Stimulated activated CD8-positive, alpha-beta memory T cell treated with anti-CD3 and anti-CD28 coated beads, Interleukin-4, amount 100 ng/mL, for 24 hours (primary cell): Measurements from ENCODE around the gene GALNT18.
"Not testable (repeated sequence)": the region's sequence is repeated elsewhere in the genome, so short reads cannot be mapped to it uniquely, and the experiment has no call there.

Experiments
- DNase-seq: peaks from one replicate; pipeline ENCODE4 v3.0.0-alpha.2; 2020; ENCODE audit warnings: low read depth

Gene GALNT18

DNA sequence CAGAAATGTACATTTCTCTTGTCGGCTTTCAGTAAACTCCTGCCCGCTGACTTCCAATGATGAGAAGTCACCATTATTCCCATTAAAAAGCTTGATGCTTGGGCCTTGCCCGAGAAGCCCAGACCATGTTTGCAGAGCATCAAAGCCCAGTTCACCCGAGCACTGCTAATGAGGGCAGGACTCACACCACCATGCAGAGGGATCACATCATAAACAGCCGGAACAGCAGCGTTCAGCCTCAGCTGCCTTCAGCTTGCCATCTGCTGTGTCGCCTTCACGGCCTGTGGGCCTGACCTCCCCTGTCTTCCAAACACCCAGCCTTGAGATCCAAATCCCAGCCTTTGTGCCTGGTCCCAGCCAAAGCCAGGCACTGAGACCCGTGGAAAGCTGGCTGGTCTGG is 163.3 kb downstream of the GALNT18 start:
- DNase-seq = no peak

DNA sequence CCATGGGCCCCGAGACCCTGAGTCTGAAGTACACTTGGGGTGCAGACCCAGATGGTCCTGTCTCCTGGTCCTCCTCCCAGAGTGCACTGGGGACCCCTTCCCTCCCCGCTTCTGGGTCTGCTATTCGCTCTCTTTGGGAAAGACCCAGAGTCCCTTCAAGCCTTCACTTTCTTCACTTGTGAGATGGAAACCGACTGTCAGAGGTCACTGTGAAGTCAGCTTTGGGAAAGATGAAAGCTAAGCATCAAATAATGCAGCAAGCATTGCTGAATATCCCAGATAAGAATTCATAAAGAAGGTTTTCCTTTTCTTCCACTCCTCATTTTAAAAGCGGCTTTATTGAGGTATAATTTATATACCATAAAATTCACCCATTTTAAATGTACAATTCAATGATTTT is 163.8 kb downstream of the GALNT18 start:
- DNase-seq = no peak

DNA sequence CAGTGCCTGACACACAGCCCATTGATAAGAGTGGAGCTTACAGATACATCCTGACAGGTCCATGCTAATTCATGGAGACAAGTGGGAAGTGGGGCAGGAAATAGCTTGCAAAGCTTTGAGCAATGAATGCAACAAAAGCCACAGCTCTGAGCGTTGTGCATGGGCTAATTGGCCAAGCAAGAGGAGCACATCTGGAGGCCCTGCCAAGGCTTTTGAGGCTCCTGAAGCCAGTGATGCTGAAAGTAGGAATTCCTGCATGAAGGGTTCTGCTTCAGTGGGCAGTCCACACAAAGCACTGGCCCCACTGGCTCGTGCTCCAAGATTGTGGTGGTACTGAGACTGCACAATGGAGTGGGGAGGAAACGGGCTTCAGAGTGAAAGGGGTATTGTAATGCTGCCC is 164.9 kb downstream of the GALNT18 start:
- no peak for DNase-seq

DNA sequence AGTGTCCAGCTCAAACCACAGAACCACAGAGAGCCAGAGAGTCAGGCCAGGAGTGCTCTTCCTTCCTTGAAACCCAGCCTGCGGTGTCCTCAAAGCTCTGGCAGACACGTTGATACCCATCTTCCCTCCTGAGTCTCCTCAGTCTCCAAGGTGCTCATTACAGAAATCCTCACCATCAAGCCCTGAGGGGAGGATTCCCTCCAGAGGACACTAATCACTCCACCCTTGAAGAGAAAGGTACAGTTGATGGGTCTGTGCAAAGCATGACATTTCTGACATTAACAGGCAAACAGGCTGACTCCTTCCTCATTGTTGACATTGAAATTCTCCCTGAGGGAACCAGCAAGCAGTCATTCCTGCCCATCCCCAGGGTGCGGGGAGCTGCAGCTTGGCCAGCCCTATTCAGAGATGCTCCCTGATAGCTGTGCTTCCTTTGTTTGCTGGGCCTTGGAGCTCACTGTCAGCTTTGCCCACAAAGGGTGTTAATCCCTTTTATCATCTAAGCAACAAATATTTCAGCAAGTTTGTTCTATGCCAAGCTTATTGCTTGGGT is 167.1 kb downstream of the GALNT18 start:
- DNase-seq = no peak

DNA sequence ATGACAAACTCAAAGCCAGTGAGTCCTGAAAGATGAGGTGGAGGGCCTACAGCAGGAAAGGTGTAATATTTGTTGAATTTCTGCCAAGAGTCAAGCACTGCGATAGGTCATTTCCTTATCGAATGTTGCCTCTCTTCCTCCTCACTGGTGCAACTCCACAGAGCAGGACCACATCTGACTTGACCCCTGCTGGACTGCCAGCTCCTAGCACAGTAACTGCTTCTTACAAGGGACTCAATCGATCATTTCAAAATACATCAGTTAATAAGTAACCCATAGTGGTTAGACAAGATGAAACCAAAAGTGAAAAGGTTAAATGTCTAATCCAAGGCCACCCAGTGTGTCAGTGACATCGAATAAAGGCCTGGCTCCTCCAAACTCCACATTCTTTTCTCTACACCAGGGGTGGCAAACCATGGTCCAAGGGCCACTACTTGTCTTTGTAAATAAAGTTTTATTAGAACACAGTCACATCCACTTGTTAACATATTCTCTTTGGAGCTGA is 170.3 kb downstream of the GALNT18 start:
- DNase-seq = no peak

DNA sequence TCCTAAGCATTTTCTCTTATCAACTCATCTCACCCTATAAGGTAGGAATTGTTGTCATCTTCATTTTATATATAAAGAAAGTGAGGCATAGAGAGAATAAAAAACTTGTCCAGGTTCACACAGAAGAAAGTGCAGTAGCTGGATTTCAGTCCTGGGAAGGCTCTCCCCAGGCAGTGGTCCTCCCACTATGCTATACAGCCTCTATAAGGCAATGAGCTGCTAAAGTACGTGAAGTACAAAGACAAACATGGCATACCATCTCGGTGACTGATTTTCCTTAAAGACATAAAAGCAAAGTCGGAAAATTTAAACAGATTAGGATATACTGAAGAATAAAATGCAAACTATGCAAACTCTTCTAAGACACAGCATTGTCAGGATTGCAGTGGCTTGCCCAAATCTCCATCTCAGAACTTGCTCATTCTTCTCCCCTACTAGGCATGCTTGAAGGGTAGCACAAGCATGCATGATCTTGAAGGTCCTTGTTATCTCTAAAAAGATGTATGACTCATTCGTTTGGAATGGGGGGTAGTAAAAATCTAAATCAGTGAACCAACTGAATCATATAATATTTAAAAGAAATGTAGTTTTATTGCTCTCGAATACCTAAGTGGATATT is 171.0 kb downstream of the GALNT18 start:
- DNase-seq = no peak

DNA sequence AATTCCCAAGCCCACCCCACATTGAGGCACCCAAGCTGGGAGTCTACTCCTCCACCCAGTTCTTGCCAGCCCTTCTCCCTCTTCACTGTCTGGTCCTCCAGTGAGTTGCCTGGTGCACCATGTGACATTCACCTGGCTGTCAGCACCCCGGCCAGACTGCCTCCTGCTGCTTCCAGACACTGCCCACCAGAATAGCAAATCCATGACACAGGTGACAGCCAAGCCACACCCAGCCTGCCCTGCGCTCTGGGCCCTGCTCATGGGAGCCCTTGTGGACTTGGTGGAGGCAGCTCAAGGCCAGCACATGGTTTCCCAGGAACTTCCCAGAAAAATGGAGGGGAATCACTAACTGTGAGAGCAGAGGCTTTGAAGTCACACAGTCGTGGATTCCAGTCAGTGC is 172.5 kb downstream of the GALNT18 start:
- no peak for DNase-seq

DNA sequence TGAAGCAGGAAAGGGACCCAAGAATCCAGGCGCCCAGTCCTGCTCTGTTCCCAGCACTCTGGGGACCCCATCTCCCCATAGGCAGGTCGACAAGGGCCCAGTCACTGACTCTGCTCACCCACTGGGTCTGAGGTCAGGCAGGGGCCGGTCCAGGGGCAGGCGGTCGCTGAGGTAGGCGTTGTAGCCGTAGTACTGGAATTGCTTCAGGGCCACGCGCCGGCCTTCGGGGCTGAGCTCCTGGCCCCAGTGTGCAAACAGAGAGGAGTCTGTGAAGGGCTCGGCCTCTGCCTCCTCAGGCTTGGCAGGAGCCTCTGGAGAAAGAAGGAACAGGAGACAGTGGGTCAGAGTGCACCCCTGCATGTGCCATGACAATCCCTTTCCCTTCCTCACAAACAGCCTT is 173.2 kb downstream of the GALNT18 start:
- no peak for DNase-seq

DNA sequence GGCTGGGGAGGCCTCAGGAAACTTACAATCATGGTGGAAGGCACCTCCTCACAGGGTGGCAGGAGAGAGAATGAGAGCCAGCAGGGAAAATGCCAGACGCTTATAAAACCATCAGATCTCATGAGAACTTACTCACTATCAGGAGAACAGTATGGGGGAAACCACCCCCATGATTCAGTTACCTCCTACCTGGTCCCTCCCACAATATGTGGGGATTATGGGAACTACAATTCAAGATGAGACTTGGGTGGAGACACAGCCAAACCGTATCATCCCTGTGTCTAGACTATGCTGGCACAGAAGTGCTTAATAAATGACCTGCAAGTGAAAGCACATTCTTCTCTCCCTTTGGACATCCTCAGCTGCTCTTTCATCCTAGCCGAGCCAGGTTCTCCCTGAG is 174.2 kb downstream of the GALNT18 start:
- not testable (repeated sequence) for DNase-seq

DNA sequence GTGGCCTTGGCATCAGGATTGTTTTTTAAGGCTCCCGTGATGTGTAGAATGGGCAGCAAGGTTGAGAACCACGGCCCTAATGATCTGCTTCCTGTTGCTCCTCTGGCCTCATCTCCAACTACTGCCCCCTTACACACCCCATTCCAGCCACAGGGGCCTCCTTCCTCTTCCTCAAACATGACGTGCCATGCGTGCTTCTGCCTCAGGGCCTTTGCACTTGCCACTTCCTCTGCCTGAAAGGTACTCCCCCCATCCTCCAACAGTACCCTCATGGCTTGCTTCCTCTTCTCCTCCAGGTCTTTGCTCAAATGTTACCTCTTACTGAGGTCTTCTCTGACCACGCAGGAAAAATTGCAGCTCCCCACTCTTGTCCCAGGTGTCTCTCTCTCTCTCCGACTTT is 174.8 kb downstream of the GALNT18 start:
- DNase-seq = no peak

DNA sequence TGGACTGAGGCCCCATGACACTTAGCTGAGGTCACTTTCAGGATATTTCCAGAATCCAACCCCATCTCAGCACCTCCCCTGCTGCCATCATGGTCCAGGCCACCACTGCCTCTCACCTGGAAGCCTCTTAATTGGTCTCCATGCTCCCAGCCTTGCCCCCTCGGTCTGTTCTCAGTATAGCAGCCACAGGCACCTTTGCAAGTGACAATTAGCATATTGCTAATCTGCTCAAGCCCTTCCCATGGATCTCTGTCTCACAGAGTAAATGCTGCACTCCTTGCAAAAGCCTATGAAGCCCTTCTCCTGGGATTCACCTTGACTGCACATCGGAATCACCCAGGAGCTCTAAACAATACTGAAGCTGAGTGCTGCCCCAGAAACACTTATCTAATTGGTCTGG is 175.2 kb downstream of the GALNT18 start:
- DNase-seq = no peak

DNA sequence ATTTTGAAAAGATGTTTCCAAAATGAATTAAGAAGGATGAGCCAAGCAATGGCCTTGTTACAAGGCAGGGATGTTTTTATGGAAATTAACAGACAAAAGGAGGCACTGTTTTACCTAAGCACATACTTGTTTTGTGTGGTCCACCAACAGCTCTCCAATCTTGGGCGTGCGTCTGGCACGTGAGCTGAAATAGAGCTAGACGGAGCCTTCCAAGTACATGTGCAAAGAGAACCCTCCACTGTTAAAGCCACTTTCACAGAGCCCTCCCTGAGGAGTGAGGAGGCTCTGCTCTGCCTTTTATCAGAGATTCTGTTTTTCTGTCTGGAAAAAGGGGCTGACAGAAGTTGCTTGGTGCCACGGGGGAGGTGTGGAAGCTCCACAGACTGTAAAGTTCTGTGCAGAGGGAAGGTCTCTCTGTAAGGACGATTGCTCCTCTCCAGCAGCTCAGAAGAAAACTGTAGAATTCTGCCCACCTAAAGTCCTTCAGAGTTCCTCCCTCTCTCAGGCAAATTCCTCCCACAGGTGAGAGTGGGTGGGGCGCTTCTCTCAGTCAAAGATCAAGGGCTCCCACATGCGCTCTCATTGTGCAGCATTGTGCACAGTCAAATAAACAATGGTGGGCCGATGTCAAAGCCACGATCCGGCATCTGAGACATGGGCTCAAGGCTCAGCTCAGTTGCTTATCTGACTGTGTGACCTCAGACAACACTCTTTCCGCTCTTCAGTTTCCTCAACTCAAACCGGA is 176.2 kb downstream of the GALNT18 start:
- DNase-seq = no peak

DNA sequence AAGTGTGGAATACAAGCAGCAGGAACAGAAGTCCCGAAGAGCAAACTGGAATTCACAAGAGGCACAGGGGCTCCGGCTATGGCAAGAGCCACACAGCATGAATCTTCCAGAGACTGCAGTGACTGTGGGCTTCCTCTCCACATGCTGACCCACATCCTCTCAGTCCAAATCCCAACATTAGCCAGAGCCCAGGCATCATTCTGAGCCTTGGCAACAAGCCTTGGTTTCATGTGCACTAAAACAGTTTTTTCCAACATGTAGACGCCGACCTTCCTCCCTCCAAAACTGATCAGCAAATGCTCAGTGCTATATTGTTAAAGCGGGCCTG is 177.0 kb downstream of the GALNT18 start:
- no peak for DNase-seq

DNA sequence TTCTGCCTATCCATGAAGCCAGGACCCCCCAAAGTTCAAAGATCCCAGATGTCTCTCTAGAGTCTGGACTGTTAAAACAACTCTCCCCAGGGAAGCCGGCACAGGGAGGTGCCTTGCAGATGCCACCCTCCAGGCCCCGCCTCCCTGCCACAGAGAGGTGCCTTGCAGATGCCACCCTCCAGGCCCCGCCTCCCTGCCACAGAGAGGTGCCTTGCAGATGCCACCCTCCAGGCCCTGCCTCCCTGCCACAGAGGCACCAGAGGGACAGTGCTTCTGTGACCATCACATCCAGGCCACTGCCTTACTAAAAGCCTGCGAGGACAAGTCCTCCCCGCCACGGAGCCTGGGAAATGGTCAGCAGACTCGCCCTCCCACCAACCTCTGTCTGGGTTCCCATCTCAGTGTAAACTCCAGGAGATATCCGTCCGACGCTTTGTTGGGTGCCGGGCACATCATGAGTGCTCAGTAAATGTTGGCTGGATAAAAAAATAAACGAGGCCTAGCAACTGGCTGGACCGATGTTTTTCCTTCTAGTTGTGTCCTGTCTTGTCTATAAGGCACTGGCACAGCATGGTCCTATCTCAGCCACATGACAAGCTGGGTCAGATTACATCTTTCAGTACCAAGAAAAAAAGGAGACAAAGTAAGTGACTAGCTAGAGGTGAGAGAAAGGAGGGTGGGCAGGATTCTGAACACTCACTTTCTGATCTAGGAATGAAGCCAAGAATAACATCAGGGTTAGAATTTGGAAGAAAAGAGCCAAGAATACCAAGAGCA is 177.6 kb downstream of the GALNT18 start:
- no peak for DNase-seq

DNA sequence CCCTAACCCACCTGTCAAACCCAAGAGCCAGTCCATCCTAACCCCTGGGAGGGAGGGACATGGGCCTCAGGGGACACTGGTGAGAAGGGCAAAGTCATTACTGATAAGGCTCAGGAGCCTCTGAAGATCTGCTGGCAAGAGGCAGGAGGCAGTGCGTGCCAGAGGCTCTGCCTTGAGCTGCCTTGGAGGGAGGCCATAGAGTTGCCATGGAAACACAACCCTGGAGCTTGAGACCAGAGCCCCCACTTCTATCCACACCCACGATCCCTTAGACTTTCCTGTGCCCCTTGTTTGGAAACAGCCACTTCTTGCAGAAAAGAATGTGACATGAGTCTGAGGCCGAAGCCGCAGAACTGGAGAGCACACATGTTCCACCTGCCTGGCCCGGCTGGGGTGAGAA is 179.0 kb downstream of the GALNT18 start:
- no peak for DNase-seq

DNA sequence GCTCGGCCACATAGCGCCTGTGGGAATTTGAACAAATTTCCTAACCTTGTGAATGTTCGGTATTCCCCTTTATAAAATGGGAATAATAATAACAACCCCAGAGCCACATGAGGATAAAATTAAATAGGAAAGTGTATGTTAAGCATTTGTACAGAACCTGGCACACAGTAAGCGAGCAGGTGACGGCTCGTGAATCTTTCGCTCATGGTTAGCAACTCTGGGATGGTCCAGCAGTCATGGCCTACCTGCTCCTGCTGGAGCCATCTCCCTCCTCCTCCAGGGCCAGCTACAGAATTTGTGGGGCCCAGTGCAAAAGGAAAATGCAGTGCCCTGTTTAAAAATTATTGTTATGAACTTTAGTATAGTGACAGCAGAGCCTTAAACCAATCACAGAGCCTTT is 180.3 kb downstream of the GALNT18 start:
- no peak for DNase-seq

DNA sequence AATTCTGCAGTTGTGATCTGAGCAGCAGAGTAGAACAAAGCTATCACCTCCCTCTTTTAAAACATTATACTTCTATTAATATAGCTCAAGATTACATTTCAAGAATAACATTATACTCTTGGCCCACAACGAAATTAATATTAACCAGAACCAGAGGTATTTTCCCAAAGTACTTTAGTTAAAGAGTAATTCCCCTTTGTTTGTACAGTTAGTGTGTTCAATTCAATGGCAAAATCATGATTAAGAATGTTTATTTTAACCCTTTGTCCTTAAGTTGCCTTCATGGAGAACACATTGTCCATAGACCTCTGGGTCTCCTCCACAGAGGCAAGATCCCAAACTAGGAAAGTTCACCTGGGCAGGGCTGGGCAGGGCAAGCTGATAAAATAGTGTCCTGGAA is 180.7 kb downstream of the GALNT18 start:
- DNase-seq = no peak

DNA sequence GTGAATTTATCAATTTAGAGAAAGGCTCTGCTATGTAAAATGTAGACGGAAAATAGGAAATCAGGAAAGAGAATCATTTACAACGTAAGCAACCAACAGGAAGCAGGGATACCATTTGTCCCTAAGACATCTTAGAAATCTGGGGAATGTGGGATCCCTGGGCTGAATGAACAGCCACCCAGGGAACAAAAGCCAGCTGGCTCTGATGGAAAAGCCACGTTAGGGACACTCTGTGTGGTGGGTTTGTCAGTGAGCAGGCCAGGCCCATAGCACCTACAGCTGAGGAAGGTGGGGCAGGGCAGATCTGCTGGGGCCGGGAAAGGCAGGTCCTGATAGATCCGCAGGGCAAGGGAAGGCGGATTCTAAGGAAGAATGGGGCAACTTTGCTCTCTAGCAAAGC is 181.7 kb downstream of the GALNT18 start:
- DNase-seq = no peak

DNA sequence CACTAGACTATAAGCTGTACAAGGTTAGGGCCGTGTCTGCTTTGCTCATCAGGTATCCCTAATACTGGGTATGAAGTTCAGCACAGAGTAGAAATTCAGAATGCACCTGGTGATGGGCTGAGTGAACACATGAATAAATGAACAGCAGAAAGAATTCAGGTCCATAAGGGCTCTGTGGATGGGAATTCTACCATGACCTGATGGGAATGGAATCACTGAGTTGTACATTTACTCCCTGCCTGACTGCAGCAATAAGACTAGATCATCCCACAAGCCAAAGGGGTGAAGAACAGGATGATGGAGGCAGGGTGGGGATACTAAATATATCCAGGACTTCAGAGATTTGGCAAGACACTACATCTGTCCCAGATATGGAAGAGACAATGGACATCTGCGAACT is 182.2 kb downstream of the GALNT18 start:
- DNase-seq = no peak

DNA sequence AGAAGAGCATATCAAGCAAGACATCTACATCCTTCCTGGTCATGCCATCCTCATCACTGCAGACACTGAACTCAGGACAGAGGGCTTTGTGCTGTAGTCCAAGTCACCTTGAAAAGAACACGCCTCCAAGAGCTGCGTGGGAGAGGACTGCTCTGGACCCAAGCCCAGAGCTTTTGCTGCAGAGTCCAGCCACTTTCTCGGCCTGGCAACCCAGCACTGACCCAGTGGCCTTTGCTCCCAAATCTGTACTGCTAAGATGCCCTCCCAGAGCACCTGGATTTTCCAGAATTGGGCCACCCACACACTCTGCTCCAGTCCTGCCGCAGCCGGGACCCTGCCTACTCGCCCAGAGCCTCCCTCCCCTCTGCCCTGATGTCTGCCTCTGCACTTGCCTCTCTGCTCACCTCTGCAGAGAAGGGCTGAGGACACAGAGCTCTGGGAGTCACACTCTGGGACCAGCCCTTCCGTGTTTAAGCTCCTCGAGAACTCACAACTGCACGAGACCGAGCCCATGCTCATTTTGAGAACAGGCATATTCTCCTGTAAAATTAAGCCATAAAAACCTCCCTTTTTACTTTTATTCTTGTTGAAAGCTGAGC is 185.0 kb downstream of the GALNT18 start:
- DNase-seq = no peak

DNA sequence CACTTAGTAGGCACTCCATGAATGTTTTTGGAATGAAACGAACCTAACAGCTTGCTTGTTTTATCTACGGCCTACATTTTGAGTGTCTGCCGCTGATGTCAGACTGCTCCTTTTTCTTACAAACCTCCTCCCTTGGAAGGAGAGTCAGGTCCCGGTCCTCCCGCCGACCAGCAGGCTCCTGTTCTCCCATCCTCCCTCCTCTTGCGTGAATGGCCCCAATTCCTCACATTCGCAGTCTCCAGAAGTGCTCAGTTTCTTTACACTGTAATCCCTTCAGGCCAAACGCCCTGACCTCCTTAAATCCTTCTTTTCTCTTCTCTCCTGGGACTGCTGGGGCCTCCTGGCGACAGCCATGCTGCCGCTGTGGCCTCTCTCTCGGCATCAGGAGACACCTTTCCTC is 186.2 kb downstream of the GALNT18 start:
- no peak for DNase-seq

DNA sequence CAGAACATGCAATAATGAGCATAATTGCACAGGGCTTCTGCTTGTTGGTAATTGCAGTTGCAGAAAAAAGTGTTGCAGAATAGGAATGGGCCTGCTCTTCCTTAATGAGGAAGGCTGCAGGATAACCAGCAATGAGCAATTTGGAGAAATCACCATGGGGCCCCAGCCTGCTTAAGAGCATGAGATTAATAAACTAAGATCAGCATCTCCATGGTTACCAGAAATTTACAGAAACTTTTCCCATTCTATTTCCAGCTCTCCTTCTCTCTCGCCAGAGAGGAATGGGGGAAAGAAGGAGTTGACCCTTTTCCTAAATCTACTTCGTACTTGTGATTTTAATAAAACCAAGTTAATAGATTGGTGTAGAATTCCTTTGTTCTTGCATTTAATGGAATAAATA is 187.8 kb downstream of the GALNT18 start:
- no peak for DNase-seq
